ENCODE measurements around the gene CDH2.

CDH2 gene

DNA sequence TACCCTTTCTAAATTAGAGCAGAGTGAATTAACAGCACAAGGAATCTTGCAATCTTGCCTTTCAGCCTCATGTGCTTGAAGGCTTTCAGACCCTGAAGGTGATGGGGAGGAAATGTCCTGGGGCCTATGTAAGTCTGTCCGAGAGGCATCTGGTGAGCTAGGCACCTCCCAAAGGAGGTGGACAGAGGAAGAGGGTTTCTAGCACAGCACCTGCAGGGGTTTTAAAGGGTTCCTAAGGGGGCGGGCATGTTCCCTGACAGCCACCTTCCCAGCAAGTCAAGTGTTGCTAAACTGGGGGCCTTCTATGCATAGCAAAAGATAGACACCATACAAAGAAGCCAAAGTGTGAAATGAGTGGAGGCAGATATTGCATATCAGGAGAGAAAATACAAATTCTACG lies 88.5 kb downstream of the CDH2 start:
- TF ChIP-seq, protein P1, sequence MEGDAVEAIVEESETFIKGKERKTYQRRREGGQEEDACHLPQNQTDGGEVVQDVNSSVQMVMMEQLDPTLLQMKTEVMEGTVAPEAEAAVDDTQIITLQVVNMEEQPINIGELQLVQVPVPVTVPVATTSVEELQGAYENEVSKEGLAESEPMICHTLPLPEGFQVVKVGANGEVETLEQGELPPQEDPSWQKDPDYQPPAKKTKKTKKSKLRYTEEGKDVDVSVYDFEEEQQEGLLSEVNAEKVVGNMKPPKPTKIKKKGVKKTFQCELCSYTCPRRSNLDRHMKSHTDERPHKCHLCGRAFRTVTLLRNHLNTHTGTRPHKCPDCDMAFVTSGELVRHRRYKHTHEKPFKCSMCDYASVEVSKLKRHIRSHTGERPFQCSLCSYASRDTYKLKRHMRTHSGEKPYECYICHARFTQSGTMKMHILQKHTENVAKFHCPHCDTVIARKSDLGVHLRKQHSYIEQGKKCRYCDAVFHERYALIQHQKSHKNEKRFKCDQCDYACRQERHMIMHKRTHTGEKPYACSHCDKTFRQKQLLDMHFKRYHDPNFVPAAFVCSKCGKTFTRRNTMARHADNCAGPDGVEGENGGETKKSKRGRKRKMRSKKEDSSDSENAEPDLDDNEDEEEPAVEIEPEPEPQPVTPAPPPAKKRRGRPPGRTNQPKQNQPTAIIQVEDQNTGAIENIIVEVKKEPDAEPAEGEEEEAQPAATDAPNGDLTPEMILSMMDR (conservative IDR thresholded peaks at IDR 0.05; ENCODE audit: low read length), result no peak
- H3K4me3 ChIP-seq (ENCODE audit: low read length), result no peak overlapping the region
- no peak for DNase-seq (ENCODE audit: low read depth)

DNA sequence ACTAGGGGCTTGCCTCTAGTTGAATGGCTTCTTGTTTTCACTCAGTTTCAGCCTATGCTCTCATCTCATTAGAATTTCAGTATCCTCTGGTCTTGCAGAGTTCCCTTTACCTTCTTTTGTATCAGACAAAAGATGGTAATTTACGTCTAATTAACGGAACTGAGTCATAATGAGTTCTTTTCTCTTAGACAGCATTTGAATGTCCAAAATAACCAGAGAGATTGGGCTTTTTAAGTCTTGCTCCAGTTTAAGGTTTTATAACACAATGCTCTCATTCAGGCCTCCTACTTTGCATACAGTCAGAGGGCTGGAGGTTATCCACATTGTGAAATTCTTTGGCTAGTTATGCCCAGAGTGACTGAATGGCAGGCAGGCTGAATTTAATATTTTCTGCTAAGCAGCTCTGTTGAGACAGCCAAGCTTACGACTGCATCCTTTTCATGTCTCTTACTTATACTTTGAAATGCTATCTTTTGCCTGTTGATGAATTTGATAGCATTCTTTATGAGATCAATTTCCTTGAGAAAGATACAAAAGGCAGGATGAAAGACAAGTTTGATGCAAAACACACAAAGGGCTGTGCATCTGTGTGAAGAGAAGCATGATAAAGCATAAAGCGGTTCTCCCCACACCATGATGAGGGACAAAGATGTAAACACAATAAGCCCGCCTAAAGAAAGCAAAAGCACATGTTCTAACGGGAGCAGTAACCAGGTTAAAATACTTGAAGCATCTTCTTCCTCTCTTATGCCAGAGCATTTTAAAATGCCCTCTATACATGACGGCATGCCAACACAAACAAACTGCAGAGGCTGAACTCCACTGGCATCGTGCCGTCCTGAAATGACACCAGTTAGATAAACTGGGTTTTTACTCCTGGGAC lies 90.0 kb downstream of the CDH2 start:
- H3K4me3 ChIP-seq (ENCODE audit: low read length), result no peak overlapping the region
- DNase-seq (ENCODE audit: low read depth), result peak; percentile 71
- TF ChIP-seq, protein P1 (conservative IDR thresholded peaks at IDR 0.05; ENCODE audit: low read length), result no peak

DNA sequence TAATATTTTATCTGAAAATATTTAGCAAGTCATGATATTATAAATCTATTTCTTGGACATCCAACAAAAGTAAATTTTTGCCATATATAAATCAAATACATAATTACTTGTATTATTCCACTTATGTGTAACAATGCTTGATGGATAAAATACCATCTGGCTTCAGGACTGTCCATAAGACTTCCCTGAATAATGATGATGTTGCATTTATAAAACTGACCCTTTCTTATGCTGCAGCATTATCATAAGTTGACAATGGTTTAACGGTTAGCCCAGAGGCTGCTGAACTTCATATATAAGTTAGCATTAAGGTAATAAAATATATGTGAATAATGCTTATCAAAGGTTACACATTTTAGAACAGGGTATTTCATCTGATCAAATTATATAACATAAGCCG lies 95.4 kb downstream of the CDH2 start:
- TF ChIP-seq, protein P1 (conservative IDR thresholded peaks at IDR 0.05; ENCODE audit: low read length), result no peak
- no peak for DNase-seq (ENCODE audit: low read depth)

DNA sequence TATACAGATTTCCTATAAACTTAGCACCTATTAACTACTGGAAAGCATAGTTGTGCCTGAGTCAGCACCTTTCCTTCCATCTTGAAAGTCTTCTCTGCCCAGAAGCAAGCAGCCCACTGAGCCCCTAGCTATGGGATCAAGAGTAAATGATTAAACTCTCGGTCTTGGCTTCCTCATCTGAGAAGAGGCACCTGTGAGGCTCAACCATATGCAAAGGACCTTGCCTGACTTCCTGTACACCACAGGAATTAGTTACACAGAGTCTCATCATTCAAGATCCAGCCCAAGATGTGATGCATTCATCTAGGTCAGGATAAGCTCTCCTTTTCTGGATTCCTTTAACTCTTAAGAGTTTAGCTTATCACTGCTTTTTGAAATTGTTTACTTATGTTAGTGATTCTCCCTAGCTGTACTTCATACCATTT lies 96.0 kb downstream of the CDH2 start:
- no peak overlapping the region for H3K4me3 ChIP-seq (ENCODE audit: low read length)
- no peak for DNase-seq (ENCODE audit: low read depth)
- TF ChIP-seq, protein P1 (conservative IDR thresholded peaks at IDR 0.05; ENCODE audit: low read length), result no peak

More for the DNA sequence above, 95.4 kb downstream of the CDH2 start:
- no peak overlapping the region for H3K4me3 ChIP-seq (ENCODE audit: low read length)

DNA sequence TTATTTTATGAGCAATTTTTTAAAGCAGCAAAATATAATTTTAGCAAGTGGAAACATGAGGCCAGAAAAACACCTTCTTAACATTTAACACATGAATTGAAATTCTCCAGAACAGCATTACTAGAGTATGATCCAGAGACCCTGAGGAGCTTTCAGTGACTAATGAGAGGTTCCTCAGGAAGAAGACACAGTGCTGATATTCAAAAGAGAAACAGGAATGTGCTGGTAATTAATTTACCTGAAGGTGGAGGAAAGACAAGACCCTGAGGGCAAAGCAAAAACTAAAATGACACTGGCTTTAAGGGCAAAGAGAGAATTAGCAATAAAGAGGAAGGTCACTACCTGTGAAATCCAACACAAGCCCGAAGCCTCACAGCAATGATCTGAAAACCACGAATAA lies 97.0 kb downstream of the CDH2 start:
- no peak overlapping the region for H3K4me3 ChIP-seq (ENCODE audit: low read length)
- TF ChIP-seq, protein P1 (conservative IDR thresholded peaks at IDR 0.05; ENCODE audit: low read length), result no peak
- DNase-seq (ENCODE audit: low read depth), result no peak

DNA sequence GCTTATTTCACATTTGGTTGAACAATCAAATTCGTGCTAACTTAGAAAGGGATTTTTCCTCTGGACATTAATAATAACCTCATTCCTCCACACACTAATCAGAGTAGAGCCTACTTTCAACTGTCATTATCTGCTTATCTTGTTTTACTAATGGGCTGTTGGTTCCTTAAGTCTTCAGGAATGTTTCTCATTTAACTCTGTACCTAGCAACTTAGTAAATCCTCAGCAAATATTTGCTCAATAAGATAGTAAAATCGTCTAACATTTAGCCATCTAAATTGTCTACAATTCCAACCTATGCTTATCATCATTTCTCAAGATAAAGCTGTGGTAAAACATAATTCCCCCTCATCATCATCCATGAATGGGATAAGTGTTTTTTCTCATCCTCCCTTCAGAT lies 98.1 kb downstream of the CDH2 start:
- H3K4me3 ChIP-seq (ENCODE audit: low read length), result no peak overlapping the region
- TF ChIP-seq, protein P1 (conservative IDR thresholded peaks at IDR 0.05; ENCODE audit: low read length), result no peak
- no peak for DNase-seq (ENCODE audit: low read depth)

DNA sequence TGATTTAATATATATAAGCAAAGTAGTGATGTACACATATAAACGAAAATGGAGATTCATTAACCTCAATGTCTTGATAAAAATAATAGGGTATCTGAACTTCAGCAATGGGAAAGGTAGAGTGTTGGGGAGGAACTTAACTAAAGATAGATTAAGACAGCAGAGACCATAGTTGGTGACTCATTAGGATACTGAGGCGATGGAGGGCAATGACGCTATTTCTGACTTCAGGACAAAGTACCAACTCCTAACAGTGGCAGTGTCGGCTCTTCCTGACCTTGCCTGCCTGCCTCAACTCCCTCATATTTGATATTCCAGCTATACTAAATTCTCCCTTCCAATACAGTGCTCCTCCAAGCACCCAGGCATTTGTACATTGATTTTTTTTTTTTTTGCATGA lies 98.6 kb downstream of the CDH2 start:
- TF ChIP-seq, protein P1 (conservative IDR thresholded peaks at IDR 0.05; ENCODE audit: low read length), result no peak
- no peak for DNase-seq (ENCODE audit: low read depth)

More for the DNA sequence above, 98.6 kb downstream of the CDH2 start:
- no peak overlapping the region for H3K4me3 ChIP-seq (ENCODE audit: low read length)
